ENCODE results near the gene ELP4.

The ELP4 gene

GRCh38 chr11:31809541-31809856 is 299.9 kb downstream of the ELP4 start:
- H3K27me3 ChIP-seq (ENCODE audit: insufficient read depth, low read length, poor library complexity, severe bottlenecking): no peaks in the 10 kb centered on the region

GRCh38 chr11:31809857-31810778 is 300.6 kb downstream of the ELP4 start:
- Histone ChIP-seq H3K4me2 (ENCODE audit: low read depth, low read length, poor library complexity, severe bottlenecking) (no peak overlapping the region), H3K4me1 (ENCODE audit: insufficient read depth, low read length, poor library complexity, severe bottlenecking) (no peaks in the 10 kb centered on the region), H4K20me1 (ENCODE audit: insufficient read depth, low read length, poor library complexity, severe bottlenecking) (no peaks in the 10 kb centered on the region), H3F3A (ENCODE audit: low read depth) (no peaks in the 10 kb centered on the region), H3K4me3 (ENCODE audit: low read length, poor library complexity, severe bottlenecking) (no peak overlapping the region), H3K79me2 (ENCODE audit: insufficient read depth, low read length) (no peaks in the 10 kb centered on the region), H2AFZ (ENCODE audit: low read length) (no peak overlapping the region; the same call in 1 of the 2 replicates), H3K27me3 (ENCODE audit: insufficient read depth, low read length, poor library complexity, severe bottlenecking) (no peaks in the 10 kb centered on the region), H3K9ac (ENCODE audit: low read depth, low read length, poor library complexity, severe bottlenecking) (no peak overlapping the region), H3K9me2 (replicated peaks; ENCODE audit: low read depth, low read length) (no peaks in the 10 kb centered on the region), H3K36me3 (ENCODE audit: insufficient read depth, low read length) (no peaks in the 10 kb centered on the region), H3K9me3 (ENCODE audit: insufficient read depth, low read depth, low read length) (no peaks in the 10 kb centered on the region)
- TF ChIP-seq CTCF (conservative IDR thresholded peaks at IDR 0.05; ENCODE audit: low read length): no peak

More at GRCh38 chr11:31809541-31809856, 299.9 kb downstream of the ELP4 start:
- Histone ChIP-seq H3K9ac (ENCODE audit: low read depth, low read length, poor library complexity, severe bottlenecking) (no peak overlapping the region), H3K9me3 (ENCODE audit: insufficient read depth, low read depth, low read length) (no peaks in the 10 kb centered on the region), H2AFZ (ENCODE audit: low read length) (no peak overlapping the region; the same call in 1 of the 2 replicates), H3K79me2 (ENCODE audit: insufficient read depth, low read length) (no peaks in the 10 kb centered on the region), H3K36me3 (ENCODE audit: insufficient read depth, low read length) (no peaks in the 10 kb centered on the region), H3K4me2 (ENCODE audit: low read depth, low read length, poor library complexity, severe bottlenecking) (no peak overlapping the region), H3K4me1 (ENCODE audit: insufficient read depth, low read length, poor library complexity, severe bottlenecking) (no peaks in the 10 kb centered on the region), H3K9me2 (replicated peaks; ENCODE audit: low read depth, low read length) (no peaks in the 10 kb centered on the region), H3K4me3 (ENCODE audit: low read length, poor library complexity, severe bottlenecking) (no peak overlapping the region), H4K20me1 (ENCODE audit: insufficient read depth, low read length, poor library complexity, severe bottlenecking) (no peaks in the 10 kb centered on the region), H3F3A (ENCODE audit: low read depth) (no peaks in the 10 kb centered on the region)
- no peak for TF ChIP-seq CTCF (conservative IDR thresholded peaks at IDR 0.05; ENCODE audit: low read length)
- TF ChIP-seq EZH2phosphoT487 (IDR thresholded peaks at IDR 0.05; ENCODE audit: borderline replicate concordance): no peak

GRCh38 chr11:31810779-31811647 is 301.4 kb downstream of the ELP4 start, which contains the start of gene PAX6:
Gene PAX6, minus strand, starts transcription at chr11:31811322. Its CDS starts 4,911 bp downstream, at chr11:31806411.
- no peaks in the 10 kb centered on the region for H4K20me1 ChIP-seq (ENCODE audit: insufficient read depth, low read length, poor library complexity, severe bottlenecking)
- H3K4me1 ChIP-seq (ENCODE audit: insufficient read depth, low read length, poor library complexity, severe bottlenecking): no peaks in the 10 kb centered on the region
- no peak within 1 kb of the TSS for H2AFZ ChIP-seq (ENCODE audit: low read length)
- H3K9ac ChIP-seq (ENCODE audit: low read depth, low read length, poor library complexity, severe bottlenecking): no peak within 1 kb of the TSS
- TF ChIP-seq CTCF (conservative IDR thresholded peaks at IDR 0.05; ENCODE audit: low read length) (no peak), EZH2phosphoT487 (IDR thresholded peaks at IDR 0.05; ENCODE audit: borderline replicate concordance) (no peak)
- no peaks in the 10 kb centered on the region for H3K36me3 ChIP-seq (ENCODE audit: insufficient read depth, low read length)
- H3K27me3 ChIP-seq (ENCODE audit: insufficient read depth, low read length, poor library complexity, severe bottlenecking): no peaks in the 10 kb centered on the region
- no peak within 1 kb of the TSS for H3K4me3 ChIP-seq (ENCODE audit: low read length, poor library complexity, severe bottlenecking)
- no peaks in the 10 kb centered on the region for H3K9me3 ChIP-seq (ENCODE audit: insufficient read depth, low read depth, low read length)
- H3K79me2 ChIP-seq (ENCODE audit: insufficient read depth, low read length): no peaks in the 10 kb centered on the region
- no peaks in the 10 kb centered on the region for H3K9me2 ChIP-seq (replicated peaks; ENCODE audit: low read depth, low read length)
- no peaks in the 10 kb centered on the region for H3F3A ChIP-seq (ENCODE audit: low read depth)
- no peak within 1 kb of the TSS for H3K4me2 ChIP-seq (ENCODE audit: low read depth, low read length, poor library complexity, severe bottlenecking)
